Activated naive CD8-positive, alpha-beta T cell treated with anti-CD3 and anti-CD28 coated beads, Interleukin-2, amount 10 ng/mL, durations not matched to agents 7 days and 5 days (primary cell): ENCODE results near the gene SPN. TPM values are rescaled to one million over a fixed set of nuclear protein-coding genes. Genes with fewer than 3 reads are reported as not detected.
A peak's percentile ranks its signal among the peaks of the same experiment; 100 is the strongest.
"Not testable (repeated sequence)": the region's sequence is repeated elsewhere in the genome, so short reads cannot be mapped to it uniquely, and the experiment has no call there.

Source experiments
- ATAC-seq: fragments of 150-1000 bp; cut with Tn5 transposase; one replicate; pipeline ENCODE4 v1.10.0; 2021; ENCODE audit warnings: low read depth, moderate library complexity
- POLR2A ChIA-PET: fragments of 350-600 bp; sonication (Branson Sonifier 250); formaldehyde crosslinking; loops from one replicate; lab custom pipeline; 2021; ENCODE audit warnings: antibody characterized with exemption; lab: Charles Lee
- DNase-seq: peaks from one replicate; pipeline ENCODE4 v3.0.0; 2021
- H3K27ac Mint-ChIP-seq: one replicate; pipeline ENCODE4 v1.8.0; 2022; ENCODE audit warnings: mild to moderate bottlenecking, mixed read lengths
- H3K27me3 Mint-ChIP-seq: one replicate; pipeline ENCODE4 v1.8.0; 2022; ENCODE audit warnings: mild to moderate bottlenecking, moderate library complexity, mixed read lengths
- H3K36me3 Mint-ChIP-seq: one replicate; pipeline ENCODE4 v1.8.0; 2021; ENCODE audit warnings: mild to moderate bottlenecking, mixed read lengths
- H3K4me1 Mint-ChIP-seq: one replicate; pipeline ENCODE4 v1.8.0; 2021; ENCODE audit warnings: mixed read lengths
- H3K4me3 Mint-ChIP-seq: one replicate; pipeline ENCODE4 v1.8.0; 2022; ENCODE audit warnings: mild to moderate bottlenecking, moderate library complexity, mixed read lengths
- H3K9me3 Mint-ChIP-seq: one replicate; pipeline ENCODE4 v1.8.0; 2021; ENCODE audit warnings: mixed read lengths
- total RNA-seq, 2 experiments: library from RNA; stranded (reverse); gene quantifications; one replicate each; pipeline ENCODE4 v1.2.3, GENCODE V29; 2021

The SPN gene
- total RNA-seq, 2 experiments from 2014 or later, result 255 to 263 TPM

DNA sequence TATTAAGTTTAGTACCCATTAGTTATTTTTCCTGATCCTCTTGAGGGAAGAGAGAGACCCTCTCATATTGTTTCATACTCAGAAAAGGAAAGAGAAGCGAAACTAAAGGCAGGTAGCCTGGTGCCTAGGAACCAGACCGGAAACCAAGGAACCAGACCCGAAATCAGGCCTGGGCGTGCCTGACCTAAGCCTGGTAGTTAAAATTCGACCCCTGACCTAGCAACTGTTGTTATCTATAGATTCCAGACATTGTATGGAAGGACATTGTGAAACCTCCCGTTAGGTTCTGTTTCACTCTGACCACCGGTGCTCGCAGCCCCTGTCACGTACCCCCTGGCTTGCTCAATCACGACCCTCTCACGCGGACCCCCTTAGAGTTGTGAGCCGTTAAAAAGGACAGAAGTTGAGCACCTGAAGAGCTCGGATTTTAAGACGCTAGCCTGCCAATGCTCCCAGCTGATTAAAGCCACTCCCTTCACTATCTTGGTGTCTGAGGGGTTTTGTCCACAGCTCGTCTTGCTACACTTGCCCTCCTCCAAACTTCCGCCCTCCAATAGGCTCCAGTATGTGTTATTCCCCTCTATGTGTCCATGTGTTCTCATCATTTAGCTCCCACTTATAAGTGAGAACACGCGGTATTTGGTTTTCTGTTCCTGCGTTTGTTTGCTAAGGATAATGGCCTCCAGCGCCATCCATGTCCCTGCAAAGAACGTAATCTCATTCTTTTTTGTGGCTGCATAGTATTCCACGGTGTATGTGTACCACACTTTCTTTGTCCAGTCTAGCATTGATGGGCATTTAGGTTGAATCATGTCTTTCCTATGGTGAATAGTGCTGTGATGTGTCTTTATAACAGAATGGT is 26.7 kb downstream of the SPN start:
- H3K4me3 Mint-ChIP-seq, POLR2A ChIA-PET, ATAC-seq, H3K9me3 Mint-ChIP-seq, H3K27ac Mint-ChIP-seq, H3K36me3 Mint-ChIP-seq, H3K27me3 Mint-ChIP-seq, DNase-seq: not testable (repeated sequence)
- peaks cover 21% of the 10 kb centered on the region for H3K4me1 Mint-ChIP-seq

DNA sequence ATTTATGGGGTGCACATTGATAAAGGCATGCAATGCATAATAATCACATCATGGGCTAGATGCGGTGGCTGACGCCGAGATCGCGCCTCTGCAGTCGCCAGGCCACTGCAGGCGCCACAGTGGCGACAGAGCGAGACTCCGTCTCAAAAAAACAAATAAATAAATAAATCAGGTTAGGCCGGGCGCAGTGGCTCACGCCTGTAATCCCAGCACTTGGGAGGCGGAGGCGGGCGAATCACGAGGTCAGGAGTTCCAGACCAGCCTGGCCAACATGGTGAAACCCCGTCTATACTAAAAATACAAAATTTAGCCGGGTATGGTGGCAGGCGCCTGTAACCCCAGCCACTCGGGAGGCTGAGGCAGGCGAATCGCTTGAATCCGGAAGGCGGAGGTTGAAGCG is 29.6 kb downstream of the SPN start:
- not testable (repeated sequence) for ATAC-seq, H3K4me3 Mint-ChIP-seq
- POLR2A ChIA-PET, result interaction anchor here (0.7 kb wide), 1 partner anchor 234 kb away, joined by 5 read pairs; no protein-coding TSS in a partner anchor

DNA sequence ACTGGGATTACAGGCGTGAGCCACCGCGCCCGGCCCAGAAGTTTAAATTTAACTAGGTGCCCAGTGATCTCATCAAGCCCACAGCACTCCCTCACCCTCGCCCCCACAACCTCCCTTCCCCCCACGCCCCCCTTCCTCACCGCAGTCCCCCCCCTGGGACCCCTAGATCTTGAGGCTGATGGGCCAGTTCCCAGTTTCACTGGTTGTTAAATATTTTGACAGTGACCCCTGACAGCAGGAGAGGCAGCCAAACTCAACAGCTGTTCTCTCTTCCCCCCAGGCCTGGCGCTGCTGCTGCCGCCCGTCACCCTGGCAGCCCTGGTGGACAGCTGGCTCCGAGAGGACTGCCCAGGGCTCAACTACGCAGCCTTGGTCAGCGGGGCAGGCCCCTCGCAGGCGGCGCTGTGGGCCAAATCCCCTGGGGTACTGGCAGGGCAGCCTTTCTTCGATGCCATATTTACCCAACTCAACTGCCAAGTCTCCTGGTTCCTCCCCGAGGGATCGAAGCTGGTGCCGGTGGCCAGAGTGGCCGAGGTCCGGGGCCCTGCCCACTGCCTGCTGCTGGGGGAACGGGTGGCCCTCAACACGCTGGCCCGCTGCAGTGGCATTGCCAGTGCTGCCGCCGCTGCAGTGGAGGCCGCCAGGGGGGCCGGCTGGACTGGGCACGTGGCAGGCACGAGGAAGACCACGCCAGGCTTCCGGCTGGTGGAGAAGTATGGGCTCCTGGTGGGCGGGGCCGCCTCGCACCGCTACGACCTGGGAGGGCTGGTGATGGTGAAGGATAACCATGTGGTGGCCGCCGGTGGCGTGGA is 31.5 kb downstream of the SPN start:
- Mint-ChIP-seq H3K27ac (no peak overlapping the region), H3K4me3 (no peak overlapping the region), H3K4me1 (peaks cover 9% of the 10 kb centered on the region), H3K27me3 (no peaks in the 10 kb centered on the region), H3K9me3 (no peaks in the 10 kb centered on the region), H3K36me3 (peaks cover 5% of the 10 kb centered on the region)
- no peak for DNase-seq
- ATAC-seq, result no peak
- POLR2A ChIA-PET, result no interaction called here

More for the DNA sequence above, 29.6 kb downstream of the SPN start:
- not testable (repeated sequence) for H3K27ac Mint-ChIP-seq, DNase-seq, H3K36me3 Mint-ChIP-seq, H3K9me3 Mint-ChIP-seq, H3K27me3 Mint-ChIP-seq
- peaks cover 13% of the 10 kb centered on the region for H3K4me1 Mint-ChIP-seq

DNA sequence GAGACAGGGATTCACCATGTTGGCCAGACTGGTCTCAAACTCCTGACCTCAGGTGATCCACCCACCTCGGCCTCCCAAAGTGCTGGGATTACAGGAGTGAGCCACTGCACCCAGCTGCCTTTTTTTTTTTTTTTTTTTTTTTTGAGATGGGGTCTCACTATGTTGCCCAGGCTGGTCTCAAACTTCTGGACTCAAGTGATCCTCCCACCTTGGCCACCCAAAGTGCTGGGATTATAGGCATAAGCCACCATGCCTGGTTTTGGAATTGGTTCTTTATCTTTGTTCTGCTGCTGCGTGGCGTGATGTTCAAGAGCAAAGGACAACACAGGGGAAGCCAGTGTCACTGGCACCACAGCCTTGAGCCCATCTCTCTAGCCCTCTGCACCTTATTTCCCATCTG is 32.6 kb downstream of the SPN start:
- H3K27ac Mint-ChIP-seq, H3K4me1 Mint-ChIP-seq, H3K4me3 Mint-ChIP-seq, DNase-seq, H3K9me3 Mint-ChIP-seq, H3K27me3 Mint-ChIP-seq, ATAC-seq, H3K36me3 Mint-ChIP-seq: not testable (repeated sequence)
- POLR2A ChIA-PET, result interaction anchor here (0.7 kb wide), 1 partner anchor 357 kb away, joined by 7 read pairs; a partner anchor contains a TSS

DNA sequence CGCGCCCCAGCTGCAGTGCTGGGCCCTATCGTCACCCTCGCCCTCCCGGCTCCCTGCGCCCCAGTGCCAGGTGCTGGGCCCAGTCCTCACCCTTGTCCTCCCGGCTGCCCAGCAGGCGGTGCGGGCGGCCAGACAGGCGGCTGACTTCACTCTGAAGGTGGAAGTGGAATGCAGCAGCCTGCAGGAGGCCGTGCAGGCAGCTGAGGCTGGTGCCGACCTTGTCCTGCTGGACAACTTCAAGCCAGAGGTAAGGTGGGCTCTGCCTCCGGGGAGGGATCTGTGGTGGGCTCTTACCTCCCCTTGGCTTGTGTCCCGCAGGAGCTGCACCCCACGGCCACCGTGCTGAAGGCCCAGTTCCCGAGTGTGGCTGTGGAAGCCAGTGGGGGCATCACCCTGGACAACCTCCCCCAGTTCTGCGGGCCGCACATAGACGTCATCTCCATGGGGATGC is 33.9 kb downstream of the SPN start:
- DNase-seq (no peak), ATAC-seq (no peak)
- Mint-ChIP-seq H3K4me1 (peaks cover 17% of the 10 kb centered on the region), H3K4me3 (no peak overlapping the region), H3K27me3 (no peaks in the 10 kb centered on the region), H3K9me3 (no peaks in the 10 kb centered on the region), H3K36me3 (no peaks in the 10 kb centered on the region), H3K27ac (no peak overlapping the region)
- POLR2A ChIA-PET, result no interaction called here

DNA sequence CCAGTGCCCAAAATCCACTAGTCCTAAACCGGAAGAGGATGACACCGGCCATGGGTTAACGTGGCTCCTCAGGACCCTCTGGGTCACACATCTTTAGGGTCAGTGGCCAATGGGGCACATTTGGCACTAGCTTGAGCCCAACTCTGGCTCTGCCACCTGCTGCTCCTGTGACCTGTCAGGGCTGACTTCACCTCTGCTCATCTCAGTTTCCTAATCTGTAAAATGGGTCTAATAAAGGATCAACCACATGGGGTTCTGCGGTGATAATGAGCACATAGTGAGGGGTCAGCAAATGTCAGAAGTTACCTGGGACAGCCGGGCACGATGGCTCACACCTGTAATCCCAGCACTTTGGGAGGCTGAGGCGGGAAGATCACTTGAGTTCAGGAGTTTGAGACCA is 34.3 kb downstream of the SPN start:
- no peak for DNase-seq
- no peaks in the 10 kb centered on the region for H3K36me3 Mint-ChIP-seq
- no peaks in the 10 kb centered on the region for H3K9me3 Mint-ChIP-seq
- H3K27me3 Mint-ChIP-seq, result no peaks in the 10 kb centered on the region
- H3K4me3 Mint-ChIP-seq, result no peak overlapping the region
- peaks cover 21% of the 10 kb centered on the region for H3K4me1 Mint-ChIP-seq
- H3K27ac Mint-ChIP-seq, result no peak overlapping the region
- ATAC-seq, result no peak
- POLR2A ChIA-PET, result no interaction called here

DNA sequence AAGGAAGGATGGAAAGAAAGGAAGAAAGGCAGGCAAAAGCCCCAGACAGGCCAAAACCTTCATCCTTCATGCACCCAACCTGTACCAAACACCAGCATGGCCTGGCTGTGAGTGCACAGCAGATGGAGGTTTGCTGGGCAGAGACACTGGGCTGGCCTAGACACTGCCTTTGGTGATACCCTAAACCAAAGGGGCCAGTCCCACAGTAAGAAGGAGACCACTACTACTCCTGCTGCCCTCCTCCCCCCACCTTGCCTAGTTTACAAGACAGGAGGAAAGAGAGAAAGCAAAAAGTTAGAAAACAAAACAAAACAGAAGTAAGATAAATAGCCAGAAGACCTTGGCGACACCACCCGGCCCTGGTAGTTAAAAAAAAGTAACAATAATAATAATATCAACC is 35.0 kb downstream of the SPN start:
- no peak for DNase-seq
- no peak overlapping the region for H3K4me3 Mint-ChIP-seq
- POLR2A ChIA-PET, result interaction anchor here (0.8 kb wide), 1 partner anchor 110 kb away, joined by 3 read pairs; no protein-coding TSS in a partner anchor
- no peak for ATAC-seq
- H3K27ac Mint-ChIP-seq, result no peak overlapping the region
- H3K27me3 Mint-ChIP-seq, result no peaks in the 10 kb centered on the region
- H3K36me3 Mint-ChIP-seq, result no peaks in the 10 kb centered on the region
- no peaks in the 10 kb centered on the region for H3K9me3 Mint-ChIP-seq
- peaks cover 27% of the 10 kb centered on the region for H3K4me1 Mint-ChIP-seq

DNA sequence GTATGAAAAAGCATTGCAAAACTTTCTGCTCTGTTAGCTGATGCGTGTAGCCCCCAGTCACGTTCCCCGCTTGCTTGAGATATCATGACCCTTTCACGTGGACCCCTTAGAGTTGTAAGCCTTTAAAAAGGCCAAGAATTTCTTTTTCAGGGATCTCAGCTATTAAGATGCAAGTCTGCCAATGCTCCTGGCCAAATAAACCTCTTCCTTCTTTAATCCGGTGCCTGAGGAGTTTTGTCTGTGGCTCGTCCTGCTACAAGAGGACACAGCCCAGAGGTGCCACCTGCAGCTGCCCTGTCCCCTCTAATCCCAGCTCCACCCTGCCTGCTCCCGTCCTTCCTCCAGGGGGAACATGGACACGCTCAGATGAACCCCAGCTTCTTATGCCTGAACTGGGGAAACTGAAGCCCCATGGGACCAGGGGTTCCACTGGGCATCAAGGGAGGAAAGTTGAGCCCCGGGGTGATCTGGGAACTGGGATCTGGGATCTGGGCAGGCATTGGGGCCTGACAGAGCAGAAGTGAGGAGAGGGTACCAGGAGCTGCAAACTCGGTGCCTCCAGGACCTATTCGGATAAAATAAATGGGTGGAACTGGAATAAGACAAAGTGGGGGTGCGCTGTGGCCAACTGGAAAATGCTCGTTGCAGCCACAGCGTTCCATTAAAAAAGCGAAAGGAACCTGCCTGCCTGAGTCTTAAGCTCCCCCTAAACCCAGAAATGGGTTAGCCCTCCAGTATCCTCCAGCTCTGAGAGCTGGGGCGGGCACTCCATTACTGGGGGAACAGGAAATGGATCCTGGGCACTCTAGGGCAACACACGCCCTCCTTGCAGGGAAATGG is 35.7 kb downstream of the SPN start:
- Mint-ChIP-seq H3K27me3 (no peaks in the 10 kb centered on the region), H3K4me1 (peaks cover 29% of the 10 kb centered on the region), H3K9me3 (no peaks in the 10 kb centered on the region), H3K27ac (peak overlapping the region; percentile 30), H3K4me3 (no peak overlapping the region), H3K36me3 (no peaks in the 10 kb centered on the region)
- POLR2A ChIA-PET, result interaction anchor here (0.6 to 2.0 kb wide), 4 partner anchors 19 to 141 kb away, joined by 3 to 8 read pairs (median 4); partner anchors contain the start of gene QPRT
- ATAC-seq (no peak), DNase-seq (no peak)

DNA sequence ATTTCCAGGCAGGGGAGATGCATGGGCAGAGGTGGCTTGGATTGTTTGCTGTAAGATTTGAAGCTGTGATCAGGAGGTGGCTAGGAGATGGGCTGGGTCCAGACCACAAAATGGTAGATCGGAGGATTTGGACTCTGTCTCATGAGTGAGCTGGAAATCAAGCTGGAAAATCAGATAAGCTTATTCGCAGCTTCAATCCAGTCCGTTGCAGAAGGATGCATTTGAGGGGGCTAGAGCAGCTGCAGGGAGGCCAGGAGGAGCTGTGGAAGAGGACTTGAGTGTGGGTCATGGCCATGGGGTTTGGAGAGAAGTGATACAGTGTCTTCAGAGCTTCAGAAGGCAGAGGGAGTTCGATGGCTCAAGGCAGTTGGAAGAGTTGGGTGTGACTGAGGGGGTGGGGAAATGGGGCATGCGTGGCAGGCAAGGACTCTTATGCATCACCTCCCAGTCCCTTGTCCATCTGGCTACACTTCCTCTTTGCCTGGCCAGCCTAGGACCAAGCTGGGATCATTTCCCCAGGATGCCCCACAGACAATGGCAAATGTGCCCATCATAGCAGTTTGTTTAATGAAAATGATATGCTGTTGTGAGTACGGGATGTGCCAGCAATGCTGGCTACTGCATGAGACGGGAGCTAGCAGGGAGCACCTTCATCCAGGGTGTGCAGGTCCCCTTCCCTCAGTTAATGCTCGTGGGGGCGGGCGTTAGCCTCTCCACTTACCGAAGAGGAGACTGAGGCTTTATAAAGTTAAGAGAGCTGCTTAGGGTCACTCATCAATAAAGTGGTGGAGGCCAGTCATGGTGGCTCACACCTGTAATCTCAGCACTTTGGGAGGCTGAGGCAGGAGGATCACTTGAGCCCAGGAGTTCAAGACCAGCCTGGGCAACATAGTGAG is 36.5 kb downstream of the SPN start:
- Mint-ChIP-seq H3K4me1 (peaks cover 29% of the 10 kb centered on the region), H3K27ac (peak overlapping the region; percentile 30), H3K27me3 (no peaks in the 10 kb centered on the region), H3K9me3 (no peaks in the 10 kb centered on the region), H3K4me3 (no peak overlapping the region), H3K36me3 (no peaks in the 10 kb centered on the region)
- no peak for DNase-seq
- POLR2A ChIA-PET, result interaction anchor here (0.5 to 3.5 kb wide), 11 partner anchors 20 to 313 kb away, joined by 3 to 33 read pairs (median 5); partner anchors contain the start of genes KIF22, PAGR1 and QPRT
- no peak for ATAC-seq

DNA sequence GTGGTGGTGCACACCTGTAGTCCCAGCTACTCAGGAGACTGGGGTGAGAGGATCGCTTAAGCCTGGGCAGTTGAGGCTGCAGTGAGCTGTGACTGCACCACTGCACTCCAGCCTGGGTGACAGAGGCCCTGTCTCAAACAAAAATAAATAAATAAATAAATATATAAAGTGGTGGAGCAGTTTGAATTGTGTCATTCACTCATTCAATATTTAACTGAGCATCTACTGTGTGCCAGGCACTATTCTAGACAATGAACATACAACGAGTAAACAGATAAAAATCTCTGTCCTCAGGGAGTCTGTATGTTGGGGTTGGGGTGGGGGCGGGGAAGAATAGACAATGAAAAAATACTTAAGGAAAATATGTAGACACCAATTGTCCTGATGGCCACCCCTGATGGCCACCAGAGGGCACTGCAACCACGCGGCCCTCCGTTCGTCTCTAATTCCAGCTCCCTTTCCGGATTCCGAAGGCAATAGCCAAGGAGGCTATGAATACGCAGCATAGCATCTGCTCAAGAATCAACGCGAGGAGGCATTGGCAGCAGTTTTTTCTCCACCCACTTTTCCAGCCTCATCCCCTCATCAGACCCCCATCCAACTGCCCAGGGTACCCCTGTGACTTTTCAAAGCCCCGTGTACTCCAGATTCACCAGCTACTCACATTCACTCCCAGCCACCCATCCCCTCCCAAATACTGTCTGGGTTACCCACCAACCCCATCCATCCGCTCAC is 37.4 kb downstream of the SPN start:
- no peaks in the 10 kb centered on the region for H3K27me3 Mint-ChIP-seq
- ATAC-seq, result peak; percentile 20
- POLR2A ChIA-PET, result interaction anchor here (0.5 to 3.5 kb wide), 15 partner anchors 21 to 365 kb away, joined by 3 to 33 read pairs (median 5); partner anchors contain the start of genes ALDOA, KIF22, PAGR1 and QPRT
- no peaks in the 10 kb centered on the region for H3K36me3 Mint-ChIP-seq
- DNase-seq, result peak; percentile 78
- H3K4me1 Mint-ChIP-seq, result peaks cover 29% of the 10 kb centered on the region
- peak overlapping the region; percentile 62 for H3K4me3 Mint-ChIP-seq
- H3K27ac Mint-ChIP-seq, result peak overlapping the region; percentile 75
- no peaks in the 10 kb centered on the region for H3K9me3 Mint-ChIP-seq

DNA sequence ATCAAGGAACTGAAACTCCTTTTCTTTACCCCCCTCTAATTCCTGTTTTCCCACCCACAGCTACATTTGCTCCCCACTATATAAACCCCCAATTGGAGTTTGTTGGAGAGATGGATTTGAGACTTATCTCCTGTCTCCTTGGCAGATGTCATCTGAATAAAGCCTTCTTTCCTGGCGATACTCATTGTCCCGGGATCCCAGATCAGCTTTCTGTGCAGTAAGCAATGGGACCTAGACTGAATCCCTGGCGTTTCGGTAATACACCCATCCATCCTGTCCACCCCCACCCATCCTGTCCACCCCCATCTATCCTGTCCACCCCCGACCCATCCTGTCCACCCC is 38.1 kb downstream of the SPN start:
- no peaks in the 10 kb centered on the region for H3K27me3 Mint-ChIP-seq
- no peaks in the 10 kb centered on the region for H3K9me3 Mint-ChIP-seq
- ATAC-seq (no peak), DNase-seq (no peak)
- H3K4me3 Mint-ChIP-seq, result peak overlapping the region; percentile 78
- no peaks in the 10 kb centered on the region for H3K36me3 Mint-ChIP-seq
- H3K27ac Mint-ChIP-seq, result peak overlapping the region; percentile 91
- H3K4me1 Mint-ChIP-seq, result peaks cover 29% of the 10 kb centered on the region
- POLR2A ChIA-PET, result interaction anchor here (0.6 to 3.5 kb wide), 17 partner anchors 9 to 390 kb away, joined by 3 to 33 read pairs (median 4); partner anchors contain the start of genes ALDOA, C16orf54, KIF22 and PAGR1
